ENCODE data around the gene ARHGAP24. TPM values are rescaled to one million over a fixed set of nuclear protein-coding genes. Genes with fewer than 3 reads are reported as not detected.

ARHGAP24 gene
- total and polyA plus RNA-seq, 2 experiments from 2014 or later = 0.21 to 0.36 TPM

GRCh38 chr4:85488416-85488815, 13.5 kb downstream of the ARHGAP24 start:
- H3K9me2 ChIP-seq (ENCODE audit: insufficient read depth) = no peaks in the 10 kb centered on the region
- H3K4me3 ChIP-seq = no peak overlapping the region
- no peaks in the 10 kb centered on the region for H3K36me3 Mint-ChIP-seq (ENCODE audit: low read depth)
- H3K27ac Mint-ChIP-seq = no peak overlapping the region
- no peaks in the 10 kb centered on the region; the same call in 1 of the 2 replicates for H3K4me1 ChIP-seq (ENCODE audit: insufficient read depth)
- H3K79me2 ChIP-seq (replicated peaks; ENCODE audit: insufficient read depth) = no peaks in the 10 kb centered on the region
- no peaks in the 10 kb centered on the region for H3F3A ChIP-seq (replicated peaks; ENCODE audit: low read depth)
- H3K9me3 Mint-ChIP-seq = no peaks in the 10 kb centered on the region
- peaks cover 4% of the 10 kb centered on the region for H3K27me3 Mint-ChIP-seq (ENCODE audit: insufficient read depth, low read depth, poor library complexity)
- H4K20me1 ChIP-seq (replicated peaks; ENCODE audit: insufficient read depth) = no peaks in the 10 kb centered on the region
- no peak overlapping the region for H3K4me2 ChIP-seq
- DNase-seq (ENCODE audit: low spot score) = no peak
- H3K27me3 ChIP-seq (ENCODE audit: insufficient read depth) = no peaks in the 10 kb centered on the region
- TF ChIP-seq ETS1 (IDR thresholded peaks at IDR 0.05) (no peak), NANOG (IDR thresholded peaks at IDR 0.05; ENCODE audit: borderline replicate concordance) (no peak), CREB1 (CRISPR knock-in tag; IDR thresholded peaks at IDR 0.05; ENCODE audit: low read depth) (no peak), ZNF462 (CRISPR knock-in tag; IDR thresholded peaks at IDR 0.05) (no peak)
- H3K4me3 Mint-ChIP-seq = no peak overlapping the region
- H2AFZ ChIP-seq = no peak overlapping the region
- peaks cover 11% of the 10 kb centered on the region for H3K4me1 Mint-ChIP-seq
- ATAC-seq = no peak
- H3K36me3 ChIP-seq (ENCODE audit: insufficient read depth) = no peaks in the 10 kb centered on the region
- H3K27ac ChIP-seq (ENCODE audit: low read depth) = no peak overlapping the region
